Endothelial cell of umbilical vein (primary cell): ENCODE measurements around the gene DPY19L3. TPM values are rescaled to one million over a fixed set of nuclear protein-coding genes. Genes with fewer than 3 reads are reported as not detected.

Experiments used
- BruUV-seq: library from RNA; stranded (reverse); fragments of 400-500 nt; replicated peaks from 2 replicates; lab custom pipeline; 2021; lab: Mats Ljungman, UMichigan
- CTCF ChIA-PET: fragments of 300-600, 350-600 bp; sonication (Branson Sonifier 250); formaldehyde crosslinking; loops from one replicate; lab custom pipeline; 2021; ENCODE audit warnings: antibody characterized with exemption, inconsistent platforms; lab: Charles Lee
- POLR2A ChIA-PET: fragments of 300-600, 350-600 bp; sonication (Branson Sonifier 250); formaldehyde crosslinking; loops from one replicate; lab custom pipeline; 2021; ENCODE audit warnings: antibody characterized with exemption, inconsistent platforms; lab: Charles Lee
- DNase-seq: peaks from one replicate; pipeline ENCODE4 v3.0.0-alpha.2; 2011; ENCODE audit warnings: low read depth, low spot score
- FAIRE-seq: peaks from 2 replicates; lab custom pipeline; 2011; peaks lifted over from hg19 to GRCh38; lab: Jason Lieb, UNC
- H2AFZ ChIP-seq: 2 replicates; pipeline ENCODE4 v1.6.0; 2012; ENCODE audit warnings: low read depth, low read length, control low read depth, inconsistent platforms
- H3K27ac ChIP-seq: 2 replicates; pipeline ENCODE4 v1.5.1; 2011; ENCODE audit warnings: low read depth, mild to moderate bottlenecking, control low read depth, low read length, moderate library complexity; ENCODE audit not compliant: insufficient read depth
- H3K27me3 ChIP-seq, 2 experiments: 2 replicates each; pipeline versions ENCODE4 v1.6.0 to v1.6.1; 2011; ENCODE audit warnings: low read length in 2 of 2, mixed read lengths in 1 of 2; ENCODE audit not compliant: control insufficient read depth in 2 of 2, insufficient read depth in 2 of 2
- H3K36me3 ChIP-seq, 2 experiments: 2 replicates in 1 of 2; 3 replicates in 1 of 2; pipeline ENCODE4 v1.5.1; 2011; ENCODE audit warnings: low read length in 2 of 2, mild to moderate bottlenecking in 1 of 2, moderate library complexity in 1 of 2; ENCODE audit not compliant: control insufficient read depth in 2 of 2, insufficient read depth in 2 of 2; ENCODE audit errors: extremely low read depth in 1 of 2
- H3K4me1 ChIP-seq: 3 replicates; pipeline ENCODE4 v1.5.1; 2011; ENCODE audit warnings: mild to moderate bottlenecking, low read length; ENCODE audit not compliant: control insufficient read depth, insufficient read depth; ENCODE audit errors: extremely low read depth
- H3K4me2 ChIP-seq: 2 replicates; pipeline ENCODE4 v1.6.1; 2011; ENCODE audit warnings: low read length, control low read depth, mixed read lengths; ENCODE audit not compliant: insufficient read depth
- H3K4me3 ChIP-seq, 3 experiments: fragments of 200-600 bp in 1 of 3; sonication (generic), shearing (Covaris generic) in 1 of 3; replicated peaks in 1 of 3; 2 replicates each; pipeline ENCODE4 v1.5.1; 2011 to 2016; ENCODE audit warnings: control low read depth in 3 of 3, low read length in 3 of 3, mild to moderate bottlenecking in 2 of 3, inconsistent platforms in 1 of 3, low read depth in 1 of 3, moderate library complexity in 1 of 3; ENCODE audit not compliant: insufficient read depth in 1 of 3
- H3K79me2 ChIP-seq: 2 replicates; pipeline ENCODE4 v1.6.0; 2012; ENCODE audit warnings: low read length, inconsistent platforms; ENCODE audit not compliant: control insufficient read depth, insufficient read depth
- H3K9ac ChIP-seq: replicated peaks from 2 replicates; pipeline ENCODE3; 2011; ENCODE audit warnings: low read length, control low read depth; ENCODE audit not compliant: insufficient read depth; ENCODE audit errors: extremely low read depth
- H3K9me1 ChIP-seq: replicated peaks from 3 replicates; pipeline ENCODE4 v1.6.0; 2011; ENCODE audit warnings: mild to moderate bottlenecking, low read length; ENCODE audit not compliant: control insufficient read depth, insufficient read depth; ENCODE audit errors: extremely low read depth
- H3K9me3 ChIP-seq: replicated peaks from 2 replicates; pipeline ENCODE4 v1.5.1; 2012; ENCODE audit warnings: low read length, inconsistent platforms; ENCODE audit not compliant: control insufficient read depth, insufficient read depth
- H4K20me1 ChIP-seq: replicated peaks from 2 replicates; pipeline ENCODE3; 2011; ENCODE audit warnings: mild to moderate bottlenecking, low read length; ENCODE audit not compliant: control insufficient read depth, insufficient read depth; ENCODE audit errors: extremely low read depth
- EZH2 ChIP-seq: IDR thresholded peaks from 2 replicates; pipeline ENCODE4 v1.6.1; 2012; ENCODE audit warnings: borderline replicate concordance, low read depth, mild to moderate bottlenecking, moderate library complexity, low read length, inconsistent platforms; ENCODE audit not compliant: severe bottlenecking
- FOS ChIP-seq: IDR thresholded peaks from 2 replicates; pipeline ENCODE4 v1.6.1; 2011; ENCODE audit warnings: mild to moderate bottlenecking, low read length, moderate library complexity, borderline replicate concordance; ENCODE audit not compliant: insufficient read depth
- GATA2 ChIP-seq: IDR thresholded peaks from 2 replicates; pipeline ENCODE4 v1.7.0; 2011; ENCODE audit warnings: low read depth, mild to moderate bottlenecking, moderate library complexity, mixed read lengths, low read length; ENCODE audit not compliant: insufficient read length, insufficient read depth
- JUN ChIP-seq: IDR thresholded peaks from 2 replicates; pipeline ENCODE4 v1.6.1; 2011; ENCODE audit warnings: borderline replicate concordance, low read depth; ENCODE audit not compliant: insufficient read length, insufficient read depth
- MYC ChIP-seq: IDR thresholded peaks from one replicate; pipeline ENCODE4 v1.6.1; 2011; ENCODE audit warnings: mild to moderate bottlenecking, low read depth, low read length
- POLR2A ChIP-seq: IDR thresholded peaks from 2 replicates; pipeline ENCODE4 v1.6.1; 2012; ENCODE audit warnings: low read depth, mild to moderate bottlenecking, control low read depth, low read length
- dilution Hi-C: fragments of 300-500 bp; cut with MboI; formaldehyde crosslinking; loops from one replicate; pipeline ENCODE4 v1.15.0; 2019; ENCODE audit warnings: low sequenced_read_pairs; ENCODE audit not compliant: extremely low pct_ligation_motif_present
- intact Hi-C: fragments of 100-400 bp; cut with micrococcal nuclease; formaldehyde crosslinking; loops from one replicate; pipeline ENCODE4 v1.10.0; 2022
- polyA plus RNA-seq, 4 experiments: library from polyadenylated mRNA; depleted of rRNA in 3 of 4; stranded (reverse) in 3 of 4; unstranded in 1 of 4; fragments of >200 nt; gene quantifications; 2 replicates each; pipeline versions ENCODE4 v1.2.1 to v1.2.3, GENCODE V29; 2011 to 2012; ENCODE audit warnings: missing spikeins in 1 of 4
- total RNA-seq: library from RNA; stranded (reverse); gene quantifications from 2 replicates; pipeline ENCODE4 v1.2.3, GENCODE V29; 2021
- TF ChIP-seq, protein P1 (sequence below), 2 donors: IDR thresholded peaks; 1 replicate in 1 of 2; 2 replicates in 1 of 2; pipeline ENCODE4 v1.5.1; 2011; ENCODE audit warnings: low read length in 2 of 2, mild to moderate bottlenecking in 2 of 2, moderate library complexity in 2 of 2, control low read depth in 1 of 2, inconsistent platforms in 1 of 2, low read depth in 1 of 2; ENCODE audit not compliant: insufficient read depth in 1 of 2; ENCODE audit errors: extremely low read depth in 1 of 2
- TF ChIP-seq, protein P2 (sequence below): IDR thresholded peaks from 2 replicates; pipeline ENCODE4 v1.6.1; 2011; ENCODE audit not compliant: insufficient read depth, insufficient read length

Gene DPY19L3
- total and polyA plus RNA-seq, 2 donors (not counting 3 experiments of a cell fraction or from before 2014, with no cell fraction given) = 36.1 to 39.5 TPM

DNA sequence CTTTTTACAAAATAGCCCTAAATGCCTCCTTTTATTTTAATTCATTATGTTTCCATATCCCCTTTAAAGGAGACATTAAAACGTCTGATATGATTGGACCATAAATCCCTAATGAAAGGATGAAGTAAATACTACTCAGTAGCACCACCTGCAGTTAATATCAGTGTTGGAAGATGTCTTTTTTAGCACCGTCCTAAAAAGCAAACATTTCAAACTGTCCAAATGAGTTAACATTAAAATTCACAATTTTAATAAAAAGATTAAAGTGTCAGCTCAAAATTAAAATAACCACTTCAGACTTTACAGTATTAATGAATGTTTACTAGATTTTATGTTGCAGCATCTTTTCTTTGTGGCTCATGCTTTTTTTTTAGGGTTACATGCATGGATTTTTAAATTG, 47.9 kb upstream of the DPY19L3 start:
- TF ChIP-seq, protein P1, sequence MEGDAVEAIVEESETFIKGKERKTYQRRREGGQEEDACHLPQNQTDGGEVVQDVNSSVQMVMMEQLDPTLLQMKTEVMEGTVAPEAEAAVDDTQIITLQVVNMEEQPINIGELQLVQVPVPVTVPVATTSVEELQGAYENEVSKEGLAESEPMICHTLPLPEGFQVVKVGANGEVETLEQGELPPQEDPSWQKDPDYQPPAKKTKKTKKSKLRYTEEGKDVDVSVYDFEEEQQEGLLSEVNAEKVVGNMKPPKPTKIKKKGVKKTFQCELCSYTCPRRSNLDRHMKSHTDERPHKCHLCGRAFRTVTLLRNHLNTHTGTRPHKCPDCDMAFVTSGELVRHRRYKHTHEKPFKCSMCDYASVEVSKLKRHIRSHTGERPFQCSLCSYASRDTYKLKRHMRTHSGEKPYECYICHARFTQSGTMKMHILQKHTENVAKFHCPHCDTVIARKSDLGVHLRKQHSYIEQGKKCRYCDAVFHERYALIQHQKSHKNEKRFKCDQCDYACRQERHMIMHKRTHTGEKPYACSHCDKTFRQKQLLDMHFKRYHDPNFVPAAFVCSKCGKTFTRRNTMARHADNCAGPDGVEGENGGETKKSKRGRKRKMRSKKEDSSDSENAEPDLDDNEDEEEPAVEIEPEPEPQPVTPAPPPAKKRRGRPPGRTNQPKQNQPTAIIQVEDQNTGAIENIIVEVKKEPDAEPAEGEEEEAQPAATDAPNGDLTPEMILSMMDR (IDR thresholded peaks at IDR 0.05; ENCODE audit: extremely low read depth in 1 of 2, insufficient read depth in 1 of 2, low read depth in 1 of 2, low read length in 2 of 2) = peak in 1 of 2 donors; percentile 5
- TF ChIP-seq, protein P2, sequence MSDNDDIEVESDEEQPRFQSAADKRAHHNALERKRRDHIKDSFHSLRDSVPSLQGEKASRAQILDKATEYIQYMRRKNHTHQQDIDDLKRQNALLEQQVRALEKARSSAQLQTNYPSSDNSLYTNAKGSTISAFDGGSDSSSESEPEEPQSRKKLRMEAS = no peak
- DNase-seq = peak; percentile 32
- H3K79me2 ChIP-seq = peaks cover 57% of the 10 kb centered on the region
- no peak overlapping the region for H3K9ac ChIP-seq
- H3K36me3 ChIP-seq = peaks cover 24 to 31% of the 10 kb centered on the region in 2 experiments
- no peaks in the 10 kb centered on the region for H3K27me3 ChIP-seq
- H2AFZ ChIP-seq = no peak overlapping the region
- no TSS peak for BruUV-seq
- ChIA-PET POLR2A (no interaction called here), CTCF (interaction anchor here (0.8 to 1.9 kb wide), 4 partner anchors 16 to 69 kb away, joined by 3 to 5 read pairs (median 4); no protein-coding TSS in a partner anchor)
- H3K9me1 ChIP-seq = no peaks in the 10 kb centered on the region
- H3K4me1 ChIP-seq = peaks cover 6% of the 10 kb centered on the region
- H3K4me2 ChIP-seq = no peak overlapping the region
- no peak overlapping the region for H3K27ac ChIP-seq
- H3K4me3 ChIP-seq = no peak overlapping the region
- FAIRE-seq = peak; percentile 55
- no peaks in the 10 kb centered on the region for H3K9me3 ChIP-seq
- dilution Hi-C loops (no loop called here), intact Hi-C loops (no loop called here)
- peaks cover 6% of the 10 kb centered on the region for H4K20me1 ChIP-seq

DNA sequence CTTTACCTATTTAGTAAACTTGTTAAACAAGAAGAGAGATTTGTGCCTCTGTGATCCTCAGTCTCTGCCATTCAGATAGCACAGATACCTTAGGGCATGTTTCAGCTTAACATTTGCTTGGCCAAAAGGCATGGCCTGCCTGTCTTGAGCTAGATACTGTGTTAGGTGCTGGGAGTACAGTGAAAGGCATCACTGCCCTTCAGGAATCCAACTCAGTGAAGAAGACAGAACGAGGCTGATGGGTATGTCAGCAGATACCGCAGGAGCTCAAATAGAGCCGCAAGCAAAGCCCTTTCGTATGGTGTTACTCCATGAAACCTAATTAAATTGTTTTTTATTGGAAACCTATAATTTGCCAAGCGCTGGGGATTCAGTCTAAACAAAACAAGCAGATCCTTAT, 47.2 kb upstream of the DPY19L3 start:
- Histone ChIP-seq H3K4me3 (no peak overlapping the region), H3K27ac (no peak overlapping the region), H3K4me1 (peaks cover 6% of the 10 kb centered on the region), H3K9ac (no peak overlapping the region), H3K9me1 (no peaks in the 10 kb centered on the region), H2AFZ (no peak overlapping the region), H3K4me2 (no peak overlapping the region), H3K36me3 (peaks cover 19 to 29% of the 10 kb centered on the region in 2 experiments), H3K27me3 (no peaks in the 10 kb centered on the region), H3K9me3 (no peaks in the 10 kb centered on the region), H3K79me2 (peaks cover 56% of the 10 kb centered on the region), H4K20me1 (peaks cover 6% of the 10 kb centered on the region)
- DNase-seq (no peak), FAIRE-seq (no peak)
- intact Hi-C loops = no loop called here
- ChIA-PET POLR2A (no interaction called here), CTCF (interaction anchor here (0.8 to 1.9 kb wide), 5 partner anchors 16 to 1676 kb away, joined by 3 to 5 read pairs (median 3); no protein-coding TSS in a partner anchor)
- TF ChIP-seq EZH2 = no peak
- TF ChIP-seq JUN = no peak
- TF ChIP-seq, protein P2 = no peak
- no peak for TF ChIP-seq POLR2A
- TF ChIP-seq FOS = no peak
- TF ChIP-seq, protein P1 (IDR thresholded peaks at IDR 0.05; ENCODE audit: extremely low read depth in 1 of 2, insufficient read depth in 1 of 2, low read depth in 1 of 2, low read length in 2 of 2) = no peak
- no peak for TF ChIP-seq GATA2
- no peak for TF ChIP-seq MYC
- no TSS peak for BruUV-seq
- dilution Hi-C loops = no loop called here
